ENCODE data around the gene UCN2. TPM values are rescaled to one million over a fixed set of nuclear protein-coding genes. Genes with fewer than 3 reads are reported as not detected.
A peak's percentile ranks its signal among the peaks of the same experiment; 100 is the strongest.

Gene UCN2
- total and polyA plus RNA-seq, 2 of the 8 experiments (the other 6 are each of a cell fraction or from before 2014, with no cell fraction given), result 0.14 TPM; not detected in 1

MicroRNA genes within 50 kb of the gene (microRNA counts, 767-probe panel; counts per million panel counts)
- microRNA hsa-miR-711, result 879 counts per million, percentile 95 among the panel's probes with 10 or more counts

Small RNA genes lying within 50 kb of the gene (microRNA-seq; reads per million reads assigned to microRNA genes)
- 0 to 0.46 reads per million in 2 experiments for gene MIR6823 (ENCODE audit: borderline microRNAs expressed in 2 of 2, borderline number of aligned reads in 2 of 2, borderline replicate concordance in 1 of 2)
- gene MIR711 (ENCODE audit: borderline microRNAs expressed in 2 of 2, borderline number of aligned reads in 2 of 2, borderline replicate concordance in 1 of 2), result 0 reads per million in 2 experiments

Small RNA genes lying within 50 kb of the gene (small RNA-seq; reads per million reads assigned to genes)
- not detected for gene MIR6823 (ENCODE audit: insufficient read depth)

Other genes with a start within 250 kb of the UCN2 start
- gene SPINK8, start 230.1 kb downstream of the UCN2 start, total RNA-seq (2021; fragmentation: NEBNext Ultra II Directional; extraction: Animal tissue kit (Norgen Biotek cat#: 25700)), result not detected in 2 replicates
- 0.29 TPM in 1 of 2 replicates, not detected in the other for gene SPINK8, start 230.1 kb downstream of the UCN2 start, polyA plus RNA-seq (2011; rRNA removed)
- gene FBXW12, start 191.6 kb downstream of the UCN2 start, total RNA-seq (2021; fragmentation: NEBNext Ultra II Directional; extraction: Animal tissue kit (Norgen Biotek cat#: 25700)), result 0.35 TPM in 1 of 2 replicates, not detected in the other
- 0.41 and 0.85 TPM in 2 replicates for gene FBXW12, start 191.6 kb downstream of the UCN2 start, polyA plus RNA-seq (2011; rRNA removed)
- gene PLXNB1, start 133.7 kb downstream of the UCN2 start, total RNA-seq (2021; fragmentation: NEBNext Ultra II Directional; extraction: Animal tissue kit (Norgen Biotek cat#: 25700)), result 114 and 115 TPM in 2 replicates
- 109 and 149 TPM in 2 replicates for gene PLXNB1, start 133.7 kb downstream of the UCN2 start, polyA plus RNA-seq (2011; rRNA removed)
- 20.3 and 21.3 TPM in 2 replicates for gene CCDC51, start 123.7 kb downstream of the UCN2 start, total RNA-seq (2021; fragmentation: NEBNext Ultra II Directional; extraction: Animal tissue kit (Norgen Biotek cat#: 25700))
- gene CCDC51, start 123.7 kb downstream of the UCN2 start, polyA plus RNA-seq (2011; rRNA removed), result 19.7 and 21.4 TPM in 2 replicates
- gene TMA7, start 123.5 kb downstream of the UCN2 start, total RNA-seq (2021; fragmentation: NEBNext Ultra II Directional; extraction: Animal tissue kit (Norgen Biotek cat#: 25700)), result 305 and 322 TPM in 2 replicates
- 83.3 and 138 TPM in 2 replicates for gene TMA7, start 123.5 kb downstream of the UCN2 start, polyA plus RNA-seq (2011; rRNA removed)
- gene ATRIP, start 117.0 kb downstream of the UCN2 start, total RNA-seq (2021; fragmentation: NEBNext Ultra II Directional; extraction: Animal tissue kit (Norgen Biotek cat#: 25700)), result 16.7 and 20.2 TPM in 2 replicates
- gene ATRIP, start 117.0 kb downstream of the UCN2 start, polyA plus RNA-seq (2011; rRNA removed), result 16.6 and 18.5 TPM in 2 replicates
- 191 and 196 TPM in 2 replicates for gene SHISA5, start 59.6 kb downstream of the UCN2 start, total RNA-seq (2021; fragmentation: NEBNext Ultra II Directional; extraction: Animal tissue kit (Norgen Biotek cat#: 25700))
- gene SHISA5, start 59.6 kb downstream of the UCN2 start, polyA plus RNA-seq (2011; rRNA removed), result 315 and 422 TPM in 2 replicates
- 10.7 and 11.3 TPM in 2 replicates for gene PFKFB4, start 7.0 kb downstream of the UCN2 start, total RNA-seq (2021; fragmentation: NEBNext Ultra II Directional; extraction: Animal tissue kit (Norgen Biotek cat#: 25700))
- gene PFKFB4, start 7.0 kb downstream of the UCN2 start, polyA plus RNA-seq (2011; rRNA removed), result 20.1 and 20.3 TPM in 2 replicates
- gene COL7A1, start 31.5 kb upstream of the UCN2 start, total RNA-seq (2021; fragmentation: NEBNext Ultra II Directional; extraction: Animal tissue kit (Norgen Biotek cat#: 25700)), result 7.8 and 10.7 TPM in 2 replicates
- 13.9 and 15.6 TPM in 2 replicates for gene COL7A1, start 31.5 kb upstream of the UCN2 start, polyA plus RNA-seq (2011; rRNA removed)
- 310 TPM in 2 replicates for gene UQCRC1, start 45.9 kb upstream of the UCN2 start, total RNA-seq (2021; fragmentation: NEBNext Ultra II Directional; extraction: Animal tissue kit (Norgen Biotek cat#: 25700))
- gene UQCRC1, start 45.9 kb upstream of the UCN2 start, polyA plus RNA-seq (2011; rRNA removed), result 720 TPM in 2 replicates
- not detected in 2 replicates for gene TMEM89, start 58.0 kb upstream of the UCN2 start, total RNA-seq (2021; fragmentation: NEBNext Ultra II Directional; extraction: Animal tissue kit (Norgen Biotek cat#: 25700))
- 0.24 TPM in 1 of 2 replicates, not detected in the other for gene TMEM89, start 58.0 kb upstream of the UCN2 start, polyA plus RNA-seq (2011; rRNA removed)
- gene SLC26A6, start 71.7 kb upstream of the UCN2 start, total RNA-seq (2021; fragmentation: NEBNext Ultra II Directional; extraction: Animal tissue kit (Norgen Biotek cat#: 25700)), result 50.4 and 51.2 TPM in 2 replicates
- gene SLC26A6, start 71.7 kb upstream of the UCN2 start, polyA plus RNA-seq (2011; rRNA removed), result 58.0 and 97.1 TPM in 2 replicates
- gene CELSR3, start 99.1 kb upstream of the UCN2 start, total RNA-seq (2021; fragmentation: NEBNext Ultra II Directional; extraction: Animal tissue kit (Norgen Biotek cat#: 25700)), result 26.7 and 29.5 TPM in 2 replicates
- 11.6 and 17.5 TPM in 2 replicates for gene CELSR3, start 99.1 kb upstream of the UCN2 start, polyA plus RNA-seq (2011; rRNA removed)
- gene NCKIPSD, start 122.1 kb upstream of the UCN2 start, total RNA-seq (2021; fragmentation: NEBNext Ultra II Directional; extraction: Animal tissue kit (Norgen Biotek cat#: 25700)), result 31.7 and 34.7 TPM in 2 replicates
- gene NCKIPSD, start 122.1 kb upstream of the UCN2 start, polyA plus RNA-seq (2011; rRNA removed), result 91.8 and 114 TPM in 2 replicates
- 89.4 and 95.8 TPM in 2 replicates for gene IP6K2, start 153.4 kb upstream of the UCN2 start, total RNA-seq (2021; fragmentation: NEBNext Ultra II Directional; extraction: Animal tissue kit (Norgen Biotek cat#: 25700))
- gene IP6K2, start 153.4 kb upstream of the UCN2 start, polyA plus RNA-seq (2011; rRNA removed), result 144 and 166 TPM in 2 replicates

Data from H1 (cell line).